Measurements from ENCODE around the gene LRRC23. TPM values are rescaled to one million over a fixed set of nuclear protein-coding genes. Genes with fewer than 3 reads are reported as not detected.
A peak's percentile ranks its signal among the peaks of the same experiment; 100 is the strongest.

The LRRC23 gene
- polyA plus RNA-seq, 1 of the 3 experiments (the other 2 are of a cell fraction), result 11.9 TPM

GRCh38 chr12:6935371-6936193, 31.0 kb downstream of the LRRC23 start:
- no peak overlapping the region for H3K9ac ChIP-seq
- H3K9me3 ChIP-seq, result no peaks in the 10 kb centered on the region
- H3K4me3 ChIP-seq (ENCODE audit: low read depth in 2 of 2, low read length in 1 of 2), result no peak overlapping the region
- POLR2A ChIA-PET, result interaction anchor here (0.6 to 1.1 kb wide), 4 partner anchors 8 to 63 kb away, joined by 3 to 4 read pairs (median 3); partner anchors contain the start of genes RNU7-1 and SPSB2
- H2AFZ ChIP-seq (ENCODE audit: low read depth), result no peak overlapping the region
- peaks cover 69% of the 10 kb centered on the region for H3K79me2 ChIP-seq (ENCODE audit: insufficient read depth)
- peaks cover 49 to 71% of the 10 kb centered on the region in 2 experiments for H3K36me3 ChIP-seq (replicated peaks in 1 of 2; ENCODE audit: control insufficient read depth in 1 of 2, insufficient read depth in 2 of 2, low read length in 1 of 2)
- no peak overlapping the region for H3K4me2 ChIP-seq
- H3K27ac ChIP-seq (ENCODE audit: low read depth in 2 of 2, low read length in 1 of 2), result no peak overlapping the region; a peak in 1 of 4 replicates
- CTCF ChIA-PET, result interaction anchor here (1.0 to 9.2 kb wide), 2 partner anchors 12 to 44 kb away, joined by 3 to 134 read pairs; no protein-coding TSS in a partner anchor
- no peaks in the 10 kb centered on the region for H3K27me3 ChIP-seq (ENCODE audit: insufficient read depth)
- TF ChIP-seq NRF1 (IDR thresholded peaks at IDR 0.05; ENCODE audit: low read depth, low read length) (no peak), CTCF (IDR thresholded peaks at IDR 0.05) (no peak), TAF1 (IDR thresholded peaks at IDR 0.05; ENCODE audit: borderline replicate concordance, low read depth, low read length) (no peak), FOXJ3 (CRISPR knock-in tag; IDR thresholded peaks at IDR 0.05) (no peak), MEF2A (IDR thresholded peaks at IDR 0.05; ENCODE audit: borderline replicate concordance, low read depth) (no peak), RAD21 (IDR thresholded peaks at IDR 0.05; ENCODE audit: low read length) (no peak), EZH2phosphoT487 (IDR thresholded peaks at IDR 0.05; ENCODE audit: borderline replicate concordance, low read depth) (no peak), PBX3 (IDR thresholded peaks at IDR 0.05) (no peak)
- peaks cover 41% of the 10 kb centered on the region for H3F3A ChIP-seq (replicated peaks; ENCODE audit: insufficient read depth)
- no peaks in the 10 kb centered on the region for H3K9me2 ChIP-seq
- WGBS (ENCODE audit: low lambda C conversion rate), result 93% methylated on average over 14 of the region's 14 CpGs
- peaks cover 0 to 18% of the 10 kb centered on the region in 2 experiments; a peak in 2 of 4 replicates for H3K4me1 ChIP-seq (ENCODE audit: control insufficient read depth in 1 of 2, insufficient read depth in 2 of 2, low read depth in 1 of 2, low read length in 1 of 2)
- peaks cover 37% of the 10 kb centered on the region for H4K20me1 ChIP-seq (ENCODE audit: insufficient read depth)
- peak; percentile 17 for DNase-seq

GRCh38 chr12:6936194-6936635, 31.6 kb downstream of the LRRC23 start:
- CTCF ChIA-PET, result interaction anchor here (1.0 to 9.2 kb wide), 2 partner anchors 13 to 45 kb away, joined by 3 to 134 read pairs; no protein-coding TSS in a partner anchor
- Histone ChIP-seq H4K20me1 (ENCODE audit: insufficient read depth) (peaks cover 31% of the 10 kb centered on the region), H3K79me2 (ENCODE audit: insufficient read depth) (peaks cover 63% of the 10 kb centered on the region), H3K36me3 (replicated peaks in 1 of 2; ENCODE audit: control insufficient read depth in 1 of 2, insufficient read depth in 2 of 2, low read length in 1 of 2) (peaks cover 54 to 70% of the 10 kb centered on the region in 2 experiments), H2AFZ (ENCODE audit: low read depth) (no peak overlapping the region), H3F3A (replicated peaks; ENCODE audit: insufficient read depth) (peaks cover 46% of the 10 kb centered on the region), H3K4me2 (no peak overlapping the region), H3K9me3 (no peaks in the 10 kb centered on the region), H3K4me1 (ENCODE audit: control insufficient read depth in 1 of 2, insufficient read depth in 2 of 2, low read depth in 1 of 2, low read length in 1 of 2) (peaks cover 0 to 18% of the 10 kb centered on the region in 2 experiments; a peak in 2 of 4 replicates), H3K27ac (ENCODE audit: low read depth in 2 of 2, low read length in 1 of 2) (peak overlapping the region in 1 of 2 experiments; percentile 11; a peak in 1 of 4 replicates), H3K4me3 (ENCODE audit: low read depth in 2 of 2, low read length in 1 of 2) (no peak overlapping the region), H3K9ac (no peak overlapping the region), H3K27me3 (ENCODE audit: insufficient read depth) (no peaks in the 10 kb centered on the region), H3K9me2 (no peaks in the 10 kb centered on the region)
- TF ChIP-seq GABPA (IDR thresholded peaks at IDR 0.05; ENCODE audit: low read depth) (no peak), EZH2phosphoT487 (IDR thresholded peaks at IDR 0.05; ENCODE audit: borderline replicate concordance, low read depth) (no peak), SMC3 (IDR thresholded peaks at IDR 0.05; ENCODE audit: low read depth, low read length) (no peak), IRF3 (IDR thresholded peaks at IDR 0.05; ENCODE audit: low read depth, low read length) (no peak), PBX3 (IDR thresholded peaks at IDR 0.05) (no peak), USF1 (IDR thresholded peaks at IDR 0.05; ENCODE audit: borderline replicate concordance, low read depth) (no peak), FOSL2 (IDR thresholded peaks at IDR 0.05; ENCODE audit: borderline replicate concordance, low read depth) (no peak), TCF12 (IDR thresholded peaks at IDR 0.05) (no peak), MEF2A (IDR thresholded peaks at IDR 0.05; ENCODE audit: borderline replicate concordance, low read depth) (no peak), RCOR1 (IDR thresholded peaks at IDR 0.05; ENCODE audit: low read length) (no peak)
- POLR2A ChIA-PET, result interaction anchor here (0.6 to 1.1 kb wide), 3 partner anchors 8 to 64 kb away, joined by 3 to 4 read pairs (median 3); partner anchors contain the start of gene SPSB2
- 88% methylated on average over 3 of the region's 3 CpGs for WGBS (ENCODE audit: low lambda C conversion rate)
- peak; percentile 18 for DNase-seq
